Right lobe of liver (tissue), 6 donors: ENCODE data around the gene DUOXA2. TPM values are rescaled to one million over a fixed set of nuclear protein-coding genes. Genes with fewer than 3 reads are reported as not detected.

Experiments
- ATAC-seq, 4 donors: fragments of 200-7000 bp; cut with Tn5 transposase; one replicate each; pipeline ENCODE4 v1.9.1; 2020; ENCODE audit warnings: mild to moderate bottlenecking in 4 of 4, moderate library complexity in 4 of 4
- DNase-seq, 3 donors: peaks; one replicate each; pipeline ENCODE4 v3.0.0-alpha.2; 2020
- H3K27ac ChIP-seq, 3 donors: fragments of 200-600 bp; one replicate each; pipeline ENCODE4 v1.8.0; 2022
- H3K27me3 ChIP-seq, 2 donors: fragments of 200-600 bp; one replicate each; pipeline ENCODE4 v1.8.0; 2022
- H3K36me3 ChIP-seq, 4 donors: fragments of 200-600 bp; sonication (generic) in 1 of 4; one replicate each; pipeline versions ENCODE4 v1.5.1 to v1.8.0; 2017 to 2022; ENCODE audit warnings: control low read depth in 1 of 4
- H3K4me1 ChIP-seq, 4 donors: fragments of 200-600 bp; sonication (generic) in 1 of 4; one replicate each; pipeline versions ENCODE4 v1.5.1 to v1.8.0; 2017 to 2022; ENCODE audit warnings: control low read depth in 1 of 4
- H3K4me3 ChIP-seq, 3 donors: fragments of 200-600 bp; one replicate each; pipeline ENCODE4 v1.8.0; 2022
- H3K9me3 ChIP-seq, 4 donors: fragments of 200-600 bp; sonication (generic) in 1 of 4; one replicate each; pipeline versions ENCODE4 v1.5.1 to v1.8.0; 2017 to 2022; ENCODE audit warnings: control low read depth in 1 of 4
- POLR2A ChIP-seq: fragments of 450-650 bp; IDR thresholded peaks from one replicate; pipeline ENCODE4 v1.6.1; 2017; ENCODE audit warnings: antibody characterized with exemption, mild to moderate bottlenecking
- WGBS: methylation state at CpG from one replicate; pipeline ENCODE4 v1.1.6; 2018; ENCODE audit warnings: low coverage, low lambda C conversion rate; ENCODE audit not compliant: insufficient coverage; ENCODE audit errors: missing lambda C conversion rate; 5-methylcytosine and 5-hydroxymethylcytosine counted together
- intact Hi-C, 2 donors: fragments of 100-400 bp; cut with DNase I; formaldehyde crosslinking; loops; one replicate each; pipeline versions ENCODE4 v1.11.2 to v1.14.1; 2022
- total RNA-seq, 6 experiments: library from RNA; depleted of rRNA in 2 of 6; stranded (reverse); fragments of >200 nt in 2 of 6; fragmentation: NEBNext Ultra II Directional in 3 of 6; extraction: Animal tissue kit (Norgen Biotek cat#: 25700) in 3 of 6; gene quantifications; one replicate each; pipeline versions ENCODE4 v1.1.0 to v1.2.4, GENCODE V29; 2016 to 2023
- TF ChIP-seq, protein P1 (sequence below), 4 donors: fragments of 200-600 bp in 3 of 4; fragments of 450-650 bp in 1 of 4; IDR thresholded peaks; one replicate each; pipeline versions ENCODE4 v1.5.1 to v1.8.0; 2016 to 2022; ENCODE audit warnings: antibody characterized with exemption in 4 of 4, mild to moderate bottlenecking in 2 of 4
- donor health status: DM: no; HTN: yes; CAD: no.
- donor health status: DM: no; HTN: no; CAD: no.
- donor health status: DM: no; HTN: no; CAD: no.
- donor health status: DM: no; HTN: yes; CAD: no.
- donor health status: DM: no; HTN: yes; CAD: no.

The DUOXA2 gene
- total RNA-seq, 6 experiments from 2014 or later, result 1.4 TPM; not detected in 5

- Histone ChIP-seq H3K36me3 (no peaks in the 10 kb centered on the region), H3K27ac (no peak overlapping the region), H3K27me3 (peaks cover 4 to 6% of the 10 kb centered on the region in 2 donors), H3K9me3 (no peaks in the 10 kb centered on the region), H3K4me3 (no peak overlapping the region), H3K4me1 (peaks cover 0 to 5% (median 2%) of the 10 kb centered on the region in 4 donors)
- ATAC-seq (no peak), DNase-seq (no peak)
- intact Hi-C loops, result no loop called here
- no peak for TF ChIP-seq POLR2A
- TF ChIP-seq, protein P1, sequence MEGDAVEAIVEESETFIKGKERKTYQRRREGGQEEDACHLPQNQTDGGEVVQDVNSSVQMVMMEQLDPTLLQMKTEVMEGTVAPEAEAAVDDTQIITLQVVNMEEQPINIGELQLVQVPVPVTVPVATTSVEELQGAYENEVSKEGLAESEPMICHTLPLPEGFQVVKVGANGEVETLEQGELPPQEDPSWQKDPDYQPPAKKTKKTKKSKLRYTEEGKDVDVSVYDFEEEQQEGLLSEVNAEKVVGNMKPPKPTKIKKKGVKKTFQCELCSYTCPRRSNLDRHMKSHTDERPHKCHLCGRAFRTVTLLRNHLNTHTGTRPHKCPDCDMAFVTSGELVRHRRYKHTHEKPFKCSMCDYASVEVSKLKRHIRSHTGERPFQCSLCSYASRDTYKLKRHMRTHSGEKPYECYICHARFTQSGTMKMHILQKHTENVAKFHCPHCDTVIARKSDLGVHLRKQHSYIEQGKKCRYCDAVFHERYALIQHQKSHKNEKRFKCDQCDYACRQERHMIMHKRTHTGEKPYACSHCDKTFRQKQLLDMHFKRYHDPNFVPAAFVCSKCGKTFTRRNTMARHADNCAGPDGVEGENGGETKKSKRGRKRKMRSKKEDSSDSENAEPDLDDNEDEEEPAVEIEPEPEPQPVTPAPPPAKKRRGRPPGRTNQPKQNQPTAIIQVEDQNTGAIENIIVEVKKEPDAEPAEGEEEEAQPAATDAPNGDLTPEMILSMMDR (IDR thresholded peaks at IDR 0.05), result no peak
- 100% methylated on average over 1 of the region's 3 CpGs for WGBS
Observed at GRCh38 chr15:45121020-45121419, 6.9 kb downstream of the DUOXA2 start.

DNA sequence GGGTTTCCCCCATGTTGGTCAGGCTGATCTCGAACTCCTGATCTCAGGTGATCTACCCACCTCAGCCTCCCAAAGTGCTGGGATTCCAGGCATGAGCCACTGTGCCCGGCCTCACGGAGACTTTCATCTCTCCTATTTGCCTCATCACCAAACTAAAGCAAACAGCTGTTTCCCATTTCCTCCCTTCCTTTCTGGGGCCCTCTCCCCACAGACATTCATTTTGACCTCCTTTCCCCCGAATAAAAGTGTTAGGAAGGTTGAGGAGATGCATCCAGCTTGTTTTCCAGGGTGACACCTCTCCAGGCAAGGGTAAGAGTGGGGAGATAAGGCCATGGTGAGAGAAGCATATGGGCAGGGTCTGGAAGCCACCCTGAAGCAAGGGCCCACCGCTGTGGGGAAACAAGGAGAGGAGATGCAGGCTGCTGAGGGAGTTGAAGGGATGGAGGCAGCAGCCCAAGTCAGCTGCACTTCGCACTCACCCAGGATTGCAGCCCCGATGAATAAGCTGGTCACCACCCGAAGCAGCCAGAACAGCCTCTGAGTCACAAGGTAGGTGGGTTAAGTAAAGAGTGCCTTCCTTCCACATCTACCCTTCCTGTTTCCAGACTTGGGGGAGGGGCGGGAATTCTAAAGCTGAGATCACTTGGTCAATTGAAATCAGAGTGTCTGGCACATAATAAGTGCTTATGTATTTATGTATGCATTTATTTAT is 7.7 kb downstream of the DUOXA2 start:
- H3K4me3 ChIP-seq, result no peak overlapping the region
- H3K27ac ChIP-seq, result no peak overlapping the region
- peaks cover 3 to 4% of the 10 kb centered on the region in 2 donors for H3K27me3 ChIP-seq
- intact Hi-C loops, result no loop called here
- ATAC-seq (peak in 1 of 4 donors; percentile 7), DNase-seq (no peak)
- no peaks in the 10 kb centered on the region for H3K36me3 ChIP-seq
- no peaks in the 10 kb centered on the region for H3K9me3 ChIP-seq
- 54% methylated on average over 8 of the region's 9 CpGs for WGBS
- TF ChIP-seq, protein P1 (IDR thresholded peaks at IDR 0.05), result no peak
- TF ChIP-seq POLR2A, result no peak
- peaks cover 0 to 5% (median 1%) of the 10 kb centered on the region in 4 donors for H3K4me1 ChIP-seq

- WGBS, result 63% methylated on average over 4 of the region's 7 CpGs
- Histone ChIP-seq H3K4me3 (no peak overlapping the region), H3K4me1 (peaks cover 0 to 3% (median 0%) of the 10 kb centered on the region in 4 donors), H3K27ac (no peak overlapping the region), H3K9me3 (no peaks in the 10 kb centered on the region), H3K36me3 (no peaks in the 10 kb centered on the region), H3K27me3 (no peaks in the 10 kb centered on the region)
- TF ChIP-seq, protein P1 (IDR thresholded peaks at IDR 0.05), result no peak
- no peak for TF ChIP-seq POLR2A
- ATAC-seq (no peak), DNase-seq (peak in 1 of 3 donors; percentile 42)
- intact Hi-C loops, result no loop called here
Observed at GRCh38 chr15:45122719-45123118, 8.6 kb downstream of the DUOXA2 start.

- ATAC-seq, result no peak
Observed at GRCh38 chr15:45123397-45123796, 9.3 kb downstream of the DUOXA2 start.

More at GRCh38 chr15:45123397-45123796, 9.3 kb downstream of the DUOXA2 start:
- H3K4me1 ChIP-seq, result no peaks in the 10 kb centered on the region
- H3K9me3 ChIP-seq, result no peaks in the 10 kb centered on the region
- peak in 1 of 3 donors; percentile 12 for DNase-seq
- H3K27me3 ChIP-seq, result no peaks in the 10 kb centered on the region
- TF ChIP-seq, protein P1 (IDR thresholded peaks at IDR 0.05), result no peak
- no peak for TF ChIP-seq POLR2A
- intact Hi-C loops, result no loop called here
- H3K4me3 ChIP-seq, result no peak overlapping the region
- H3K27ac ChIP-seq, result no peak overlapping the region
- no peaks in the 10 kb centered on the region for H3K36me3 ChIP-seq
